HepG2 (cell line): Measurements from ENCODE around the gene VDAC1. TPM values are rescaled to one million over a fixed set of nuclear protein-coding genes. Genes with fewer than 3 reads are reported as not detected.

Source experiments
- EP300 ChIP-seq, 3 experiments: sonication (generic) in 1 of 3; formaldehyde crosslinking in 1 of 3; IDR thresholded peaks; 2 replicates each; pipeline versions ENCODE4 v1.5.1 to v1.6.1; 2011 to 2020; ENCODE audit warnings: low read depth in 2 of 3, low read length in 2 of 3, borderline replicate concordance in 1 of 3, improper control_type of control experiment in 1 of 3, mild to moderate bottlenecking in 1 of 3, missing genetic modification reagents in 1 of 3, moderate library complexity in 1 of 3
- TAF1 ChIP-seq: sonication (generic); formaldehyde crosslinking; IDR thresholded peaks from 2 replicates; pipeline ENCODE4 v1.4.0; 2020; ENCODE audit warnings: missing genetic modification reagents
- THYN1 ChIP-seq: sonication (generic); formaldehyde crosslinking; IDR thresholded peaks from 2 replicates; pipeline ENCODE4 v1.8.1; 2023; ENCODE audit warnings: low read depth, mild to moderate bottlenecking, moderate library complexity, missing genetic modification reagents, borderline replicate concordance
- polyA plus RNA-seq, 8 experiments: library from polyadenylated mRNA; depleted of rRNA in 3 of 8; stranded (reverse) in 7 of 8; unstranded in 1 of 8; fragments of >200 nt; fragmentation: Illumina TruSeq in 4 of 8; extraction: Trizol in 4 of 8; gene quantifications; 2 replicates each; pipeline versions ENCODE4 v1.2.1 to v1.2.3, GENCODE V29; 2011 to 2016; ENCODE audit warnings: low read depth in 4 of 8, missing spikeins in 1 of 8, mixed read lengths in 1 of 8; ENCODE audit not compliant: insufficient read depth in 1 of 8
- total RNA-seq, 5 experiments: library from RNA; depleted of rRNA; stranded (reverse); fragments of >200 nt; fragmentation: Illumina TruSeq; extraction: Trizol; gene quantifications; 2 replicates each; pipeline ENCODE4 v1.2.3, GENCODE V29; 2016; ENCODE audit warnings: low read depth in 1 of 5
- TF ChIP-seq, protein P1 (sequence below): sonication (generic); formaldehyde crosslinking; IDR thresholded peaks from 2 replicates; pipeline ENCODE4 v1.9.0; 2021; ENCODE audit warnings: mild to moderate bottlenecking, missing genetic modification reagents
- TF ChIP-seq, protein P2 (sequence below): sonication (generic); formaldehyde crosslinking; IDR thresholded peaks from 2 replicates; pipeline ENCODE4 v1.4.0; 2020; ENCODE audit warnings: missing genetic modification reagents, borderline replicate concordance
- TF ChIP-seq, protein P3 (sequence below): IDR thresholded peaks from 2 replicates; pipeline ENCODE4 v1.6.1; 2016; ENCODE audit warnings: mild to moderate bottlenecking, missing biosample characterization, missing genetic modification reagents
- TF ChIP-seq, protein P4 (sequence below): sonication (generic); formaldehyde crosslinking; IDR thresholded peaks from 2 replicates; pipeline ENCODE4 v1.4.0; 2020; ENCODE audit warnings: missing genetic modification reagents
- TF ChIP-seq, protein P5 (sequence below): IDR thresholded peaks from 2 replicates; pipeline ENCODE4 v1.6.1; 2016; ENCODE audit warnings: missing compliant biosample characterization, missing genetic modification reagents, borderline replicate concordance

VDAC1 gene
- total and polyA plus RNA-seq, 2 of the 13 experiments (the other 11 are each of a cell fraction or from before 2014, with no cell fraction given): 112 to 380 TPM

DNA sequence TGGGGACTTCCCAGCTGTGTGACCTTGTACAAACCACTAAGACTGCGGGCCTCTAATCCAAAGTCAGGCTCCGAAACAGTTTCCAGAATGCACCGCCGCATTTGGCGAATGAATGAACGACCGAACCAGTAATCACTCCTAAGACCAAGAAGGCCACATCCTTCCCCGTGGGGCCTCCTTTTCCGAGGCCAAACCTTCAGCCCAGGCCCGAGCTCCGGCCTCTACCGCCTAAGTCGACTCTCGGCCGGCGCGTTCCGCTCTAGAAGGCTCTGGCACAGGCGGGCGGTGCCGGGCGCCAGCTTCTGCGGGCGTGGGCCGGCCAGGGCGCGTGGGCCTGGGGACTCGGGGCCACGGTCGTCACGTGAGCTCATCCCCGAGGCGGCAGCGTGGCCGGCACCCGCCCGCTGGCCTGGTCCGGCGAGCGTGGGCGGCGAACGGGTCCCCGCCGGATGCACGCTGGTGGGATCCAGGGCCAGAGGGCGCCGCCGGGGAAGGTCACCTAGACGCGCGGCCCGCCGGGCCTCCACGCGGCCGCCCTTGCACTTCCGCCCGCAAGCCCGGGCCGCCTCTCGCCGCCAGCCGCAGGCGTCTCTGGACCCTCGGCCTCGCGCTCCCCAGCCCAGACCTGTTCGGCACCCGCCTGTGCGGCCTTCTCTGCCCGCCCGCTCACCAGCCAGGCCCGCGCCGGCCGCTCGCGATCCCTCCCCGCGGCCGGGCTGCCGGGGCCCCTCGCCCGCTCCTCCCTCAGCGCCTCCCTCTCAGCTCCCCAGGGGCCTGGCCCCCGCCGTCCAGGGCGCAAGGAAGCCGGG, 754 bp downstream of the VDAC1 start (continued):
- TF ChIP-seq, protein P1, sequence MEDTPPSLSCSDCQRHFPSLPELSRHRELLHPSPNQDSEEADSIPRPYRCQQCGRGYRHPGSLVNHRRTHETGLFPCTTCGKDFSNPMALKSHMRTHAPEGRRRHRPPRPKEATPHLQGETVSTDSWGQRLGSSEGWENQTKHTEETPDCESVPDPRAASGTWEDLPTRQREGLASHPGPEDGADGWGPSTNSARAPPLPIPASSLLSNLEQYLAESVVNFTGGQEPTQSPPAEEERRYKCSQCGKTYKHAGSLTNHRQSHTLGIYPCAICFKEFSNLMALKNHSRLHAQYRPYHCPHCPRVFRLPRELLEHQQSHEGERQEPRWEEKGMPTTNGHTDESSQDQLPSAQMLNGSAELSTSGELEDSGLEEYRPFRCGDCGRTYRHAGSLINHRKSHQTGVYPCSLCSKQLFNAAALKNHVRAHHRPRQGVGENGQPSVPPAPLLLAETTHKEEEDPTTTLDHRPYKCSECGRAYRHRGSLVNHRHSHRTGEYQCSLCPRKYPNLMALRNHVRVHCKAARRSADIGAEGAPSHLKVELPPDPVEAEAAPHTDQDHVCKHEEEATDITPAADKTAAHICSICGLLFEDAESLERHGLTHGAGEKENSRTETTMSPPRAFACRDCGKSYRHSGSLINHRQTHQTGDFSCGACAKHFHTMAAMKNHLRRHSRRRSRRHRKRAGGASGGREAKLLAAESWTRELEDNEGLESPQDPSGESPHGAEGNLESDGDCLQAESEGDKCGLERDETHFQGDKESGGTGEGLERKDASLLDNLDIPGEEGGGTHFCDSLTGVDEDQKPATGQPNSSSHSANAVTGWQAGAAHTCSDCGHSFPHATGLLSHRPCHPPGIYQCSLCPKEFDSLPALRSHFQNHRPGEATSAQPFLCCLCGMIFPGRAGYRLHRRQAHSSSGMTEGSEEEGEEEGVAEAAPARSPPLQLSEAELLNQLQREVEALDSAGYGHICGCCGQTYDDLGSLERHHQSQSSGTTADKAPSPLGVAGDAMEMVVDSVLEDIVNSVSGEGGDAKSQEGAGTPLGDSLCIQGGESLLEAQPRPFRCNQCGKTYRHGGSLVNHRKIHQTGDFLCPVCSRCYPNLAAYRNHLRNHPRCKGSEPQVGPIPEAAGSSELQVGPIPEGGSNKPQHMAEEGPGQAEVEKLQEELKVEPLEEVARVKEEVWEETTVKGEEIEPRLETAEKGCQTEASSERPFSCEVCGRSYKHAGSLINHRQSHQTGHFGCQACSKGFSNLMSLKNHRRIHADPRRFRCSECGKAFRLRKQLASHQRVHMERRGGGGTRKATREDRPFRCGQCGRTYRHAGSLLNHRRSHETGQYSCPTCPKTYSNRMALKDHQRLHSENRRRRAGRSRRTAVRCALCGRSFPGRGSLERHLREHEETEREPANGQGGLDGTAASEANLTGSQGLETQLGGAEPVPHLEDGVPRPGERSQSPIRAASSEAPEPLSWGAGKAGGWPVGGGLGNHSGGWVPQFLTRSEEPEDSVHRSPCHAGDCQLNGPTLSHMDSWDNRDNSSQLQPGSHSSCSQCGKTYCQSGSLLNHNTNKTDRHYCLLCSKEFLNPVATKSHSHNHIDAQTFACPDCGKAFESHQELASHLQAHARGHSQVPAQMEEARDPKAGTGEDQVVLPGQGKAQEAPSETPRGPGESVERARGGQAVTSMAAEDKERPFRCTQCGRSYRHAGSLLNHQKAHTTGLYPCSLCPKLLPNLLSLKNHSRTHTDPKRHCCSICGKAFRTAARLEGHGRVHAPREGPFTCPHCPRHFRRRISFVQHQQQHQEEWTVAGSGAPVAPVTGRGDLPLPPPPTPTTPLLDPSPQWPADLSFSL: no peak
- TF ChIP-seq TAF1 (CRISPR knock-in tag) (no peak; the same call in 1 of the 2 replicates), EP300 (IDR thresholded peaks at IDR 0.05; ENCODE audit: low read depth in 2 of 2, low read length in 2 of 2) (no peak), EP300 (CRISPR knock-in tag; IDR thresholded peaks at IDR 0.05; ENCODE audit: borderline replicate concordance) (no peak), THYN1 (CRISPR knock-in tag) (no peak)
- TF ChIP-seq, protein P2, sequence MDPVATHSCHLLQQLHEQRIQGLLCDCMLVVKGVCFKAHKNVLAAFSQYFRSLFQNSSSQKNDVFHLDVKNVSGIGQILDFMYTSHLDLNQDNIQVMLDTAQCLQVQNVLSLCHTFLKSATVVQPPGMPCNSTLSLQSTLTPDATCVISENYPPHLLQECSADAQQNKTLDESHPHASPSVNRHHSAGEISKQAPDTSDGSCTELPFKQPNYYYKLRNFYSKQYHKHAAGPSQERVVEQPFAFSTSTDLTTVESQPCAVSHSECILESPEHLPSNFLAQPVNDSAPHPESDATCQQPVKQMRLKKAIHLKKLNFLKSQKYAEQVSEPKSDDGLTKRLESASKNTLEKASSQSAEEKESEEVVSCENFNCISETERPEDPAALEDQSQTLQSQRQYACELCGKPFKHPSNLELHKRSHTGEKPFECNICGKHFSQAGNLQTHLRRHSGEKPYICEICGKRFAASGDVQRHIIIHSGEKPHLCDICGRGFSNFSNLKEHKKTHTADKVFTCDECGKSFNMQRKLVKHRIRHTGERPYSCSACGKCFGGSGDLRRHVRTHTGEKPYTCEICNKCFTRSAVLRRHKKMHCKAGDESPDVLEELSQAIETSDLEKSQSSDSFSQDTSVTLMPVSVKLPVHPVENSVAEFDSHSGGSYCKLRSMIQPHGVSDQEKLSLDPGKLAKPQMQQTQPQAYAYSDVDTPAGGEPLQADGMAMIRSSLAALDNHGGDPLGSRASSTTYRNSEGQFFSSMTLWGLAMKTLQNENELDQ: no peak
- TF ChIP-seq, protein P3, sequence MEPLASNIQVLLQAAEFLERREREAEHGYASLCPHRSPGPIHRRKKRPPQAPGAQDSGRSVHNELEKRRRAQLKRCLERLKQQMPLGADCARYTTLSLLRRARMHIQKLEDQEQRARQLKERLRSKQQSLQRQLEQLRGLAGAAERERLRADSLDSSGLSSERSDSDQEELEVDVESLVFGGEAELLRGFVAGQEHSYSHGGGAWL (CRISPR knock-in tag): no peak
- TF ChIP-seq, protein P4, sequence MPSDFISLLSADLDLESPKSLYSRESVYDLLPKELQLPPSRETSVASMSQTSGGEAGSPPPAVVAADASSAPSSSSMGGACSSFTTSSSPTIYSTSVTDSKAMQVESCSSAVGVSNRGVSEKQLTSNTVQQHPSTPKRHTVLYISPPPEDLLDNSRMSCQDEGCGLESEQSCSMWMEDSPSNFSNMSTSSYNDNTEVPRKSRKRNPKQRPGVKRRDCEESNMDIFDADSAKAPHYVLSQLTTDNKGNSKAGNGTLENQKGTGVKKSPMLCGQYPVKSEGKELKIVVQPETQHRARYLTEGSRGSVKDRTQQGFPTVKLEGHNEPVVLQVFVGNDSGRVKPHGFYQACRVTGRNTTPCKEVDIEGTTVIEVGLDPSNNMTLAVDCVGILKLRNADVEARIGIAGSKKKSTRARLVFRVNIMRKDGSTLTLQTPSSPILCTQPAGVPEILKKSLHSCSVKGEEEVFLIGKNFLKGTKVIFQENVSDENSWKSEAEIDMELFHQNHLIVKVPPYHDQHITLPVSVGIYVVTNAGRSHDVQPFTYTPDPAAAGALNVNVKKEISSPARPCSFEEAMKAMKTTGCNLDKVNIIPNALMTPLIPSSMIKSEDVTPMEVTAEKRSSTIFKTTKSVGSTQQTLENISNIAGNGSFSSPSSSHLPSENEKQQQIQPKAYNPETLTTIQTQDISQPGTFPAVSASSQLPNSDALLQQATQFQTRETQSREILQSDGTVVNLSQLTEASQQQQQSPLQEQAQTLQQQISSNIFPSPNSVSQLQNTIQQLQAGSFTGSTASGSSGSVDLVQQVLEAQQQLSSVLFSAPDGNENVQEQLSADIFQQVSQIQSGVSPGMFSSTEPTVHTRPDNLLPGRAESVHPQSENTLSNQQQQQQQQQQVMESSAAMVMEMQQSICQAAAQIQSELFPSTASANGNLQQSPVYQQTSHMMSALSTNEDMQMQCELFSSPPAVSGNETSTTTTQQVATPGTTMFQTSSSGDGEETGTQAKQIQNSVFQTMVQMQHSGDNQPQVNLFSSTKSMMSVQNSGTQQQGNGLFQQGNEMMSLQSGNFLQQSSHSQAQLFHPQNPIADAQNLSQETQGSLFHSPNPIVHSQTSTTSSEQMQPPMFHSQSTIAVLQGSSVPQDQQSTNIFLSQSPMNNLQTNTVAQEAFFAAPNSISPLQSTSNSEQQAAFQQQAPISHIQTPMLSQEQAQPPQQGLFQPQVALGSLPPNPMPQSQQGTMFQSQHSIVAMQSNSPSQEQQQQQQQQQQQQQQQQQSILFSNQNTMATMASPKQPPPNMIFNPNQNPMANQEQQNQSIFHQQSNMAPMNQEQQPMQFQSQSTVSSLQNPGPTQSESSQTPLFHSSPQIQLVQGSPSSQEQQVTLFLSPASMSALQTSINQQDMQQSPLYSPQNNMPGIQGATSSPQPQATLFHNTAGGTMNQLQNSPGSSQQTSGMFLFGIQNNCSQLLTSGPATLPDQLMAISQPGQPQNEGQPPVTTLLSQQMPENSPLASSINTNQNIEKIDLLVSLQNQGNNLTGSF (CRISPR knock-in tag): 0 out of 2 replicates have a peak, but pooled peaks have one; percentile 27
- TF ChIP-seq, protein P5, sequence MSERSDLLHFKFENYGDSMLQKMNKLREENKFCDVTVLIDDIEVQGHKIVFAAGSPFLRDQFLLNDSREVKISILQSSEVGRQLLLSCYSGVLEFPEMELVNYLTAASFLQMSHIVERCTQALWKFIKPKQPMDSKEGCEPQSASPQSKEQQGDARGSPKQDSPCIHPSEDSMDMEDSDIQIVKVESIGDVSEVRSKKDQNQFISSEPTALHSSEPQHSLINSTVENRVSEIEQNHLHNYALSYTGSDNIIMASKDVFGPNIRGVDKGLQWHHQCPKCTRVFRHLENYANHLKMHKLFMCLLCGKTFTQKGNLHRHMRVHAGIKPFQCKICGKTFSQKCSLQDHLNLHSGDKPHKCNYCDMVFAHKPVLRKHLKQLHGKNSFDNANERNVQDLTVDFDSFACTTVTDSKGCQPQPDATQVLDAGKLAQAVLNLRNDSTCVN: no peak
